HG03103 (cell line): ENCODE measurements around the gene NUAK2.
"Not testable (repeated sequence)": the region's sequence is repeated elsewhere in the genome, so short reads cannot be mapped to it uniquely, and the experiment has no call there.

Experiments used
- ATAC-seq: cut with Tn5 transposase; IDR thresholded peaks from one replicate; pipeline ENCODE4 v1.9.1; 2021; ENCODE audit warnings: low read depth; ENCODE audit not compliant: unreplicated experiment

The NUAK2 gene

DNA sequence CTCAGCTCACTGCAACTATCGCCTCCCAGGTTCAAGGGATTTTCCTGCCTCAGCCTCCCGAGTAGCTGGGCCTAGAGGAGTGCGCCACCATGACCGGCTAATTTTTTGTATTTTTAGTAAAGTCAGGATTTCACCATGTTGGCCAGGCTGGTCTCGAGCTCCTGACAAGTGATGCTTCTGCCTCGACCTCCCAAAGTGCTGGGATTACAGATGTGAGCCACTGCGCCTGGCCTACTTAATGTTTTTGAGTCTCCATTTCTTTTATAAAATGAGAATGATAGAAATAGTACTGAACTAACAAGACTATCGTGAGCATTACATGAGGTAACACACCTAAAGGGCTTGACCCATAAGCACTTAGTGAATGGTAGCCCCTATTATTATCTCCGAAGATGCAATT is 21.4 kb downstream of the NUAK2 start:
- no peak for ATAC-seq

DNA sequence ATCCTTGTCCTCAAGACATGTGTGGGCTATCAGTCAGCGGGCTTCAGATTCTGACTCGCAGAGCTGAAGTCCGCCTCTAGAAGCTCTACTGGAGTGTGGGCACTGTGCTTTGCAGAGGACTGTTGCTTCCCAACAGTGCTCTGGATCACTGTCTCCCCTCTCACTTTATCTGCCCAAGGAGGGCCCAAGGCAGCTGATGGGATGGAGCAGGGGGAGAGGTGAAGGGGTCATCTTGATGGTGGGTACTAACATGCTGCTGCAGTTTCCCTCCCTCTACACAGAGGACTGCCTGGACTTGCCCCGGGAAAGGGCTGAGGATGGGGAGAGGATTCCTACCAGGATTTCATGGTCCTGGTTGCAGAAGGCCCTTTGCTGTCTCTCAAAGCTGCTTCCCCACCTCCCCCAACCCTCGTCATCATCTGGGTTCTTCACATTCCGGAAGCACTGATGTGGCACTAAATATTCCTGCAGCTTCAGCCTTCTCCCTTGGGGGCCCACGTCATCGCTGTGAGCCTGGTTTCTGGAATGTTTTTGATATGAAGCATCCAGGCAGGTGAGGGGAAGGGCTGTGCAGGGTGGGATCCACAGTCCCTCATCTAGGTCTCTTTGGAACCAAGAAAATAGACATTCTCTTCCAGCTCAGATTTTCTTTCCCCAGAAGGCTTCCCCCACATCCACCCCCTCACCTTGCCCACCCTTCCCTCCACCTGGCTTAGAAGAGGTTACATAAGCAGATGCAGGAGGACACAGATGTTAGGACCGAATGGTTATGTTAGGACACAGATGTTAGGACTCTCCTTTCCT is 23.2 kb downstream of the NUAK2 start:
- ATAC-seq = no peak

GRCh38 chr1:205297546-205298177 is 23.9 kb downstream of the NUAK2 start:
- not testable (repeated sequence) for ATAC-seq

- no peak for ATAC-seq
These were observed 25.4 kb downstream of the NUAK2 start for GRCh38 chr1:205296154-205296553.

GRCh38 chr1:205294934-205295333 is 26.6 kb downstream of the NUAK2 start:
- ATAC-seq = no peak

GRCh38 chr1:205294175-205294917 is 27.2 kb downstream of the NUAK2 start:
- ATAC-seq = no peak

- ATAC-seq = no peak
These were observed 28.0 kb downstream of the NUAK2 start for GRCh38 chr1:205293350-205294074.

- ATAC-seq = no peak
These were observed 29.9 kb downstream of the NUAK2 start for GRCh38 chr1:205291596-205291995.

- peak; percentile 65 for ATAC-seq
These were observed 33.6 kb downstream of the NUAK2 start for GRCh38 chr1:205287767-205288559.

- ATAC-seq = no peak
These were observed 34.5 kb downstream of the NUAK2 start for GRCh38 chr1:205287076-205287475.

DNA sequence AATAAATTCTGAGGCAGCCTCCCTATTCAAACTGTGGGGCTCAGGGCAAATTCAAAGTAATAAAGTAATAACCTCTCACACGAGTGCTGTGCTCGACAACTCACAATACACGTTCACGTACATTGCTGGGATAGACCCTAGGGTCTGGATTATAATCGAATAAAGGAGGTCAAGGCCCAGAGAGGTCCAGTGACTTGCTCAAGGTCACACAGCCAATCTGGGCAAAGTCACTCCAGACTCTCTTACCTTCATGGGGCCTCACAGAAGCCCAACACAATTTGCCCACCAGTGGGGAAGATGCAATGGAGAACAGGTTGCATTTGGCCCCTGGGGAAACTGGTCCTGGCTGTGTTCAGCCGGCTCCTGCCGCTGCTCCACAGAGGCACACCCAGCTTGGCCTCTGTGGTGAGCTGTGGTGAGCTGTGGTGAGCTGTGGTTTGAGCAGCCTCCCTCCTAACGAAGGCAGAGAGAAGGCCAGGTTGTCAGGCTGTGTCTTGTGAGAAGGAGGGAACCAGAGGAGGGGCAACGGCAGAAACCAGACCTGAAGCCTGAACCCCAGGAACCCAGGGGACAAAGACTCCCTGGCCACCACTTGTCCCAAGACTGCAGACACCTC is 35.1 kb downstream of the NUAK2 start:
- no peak for ATAC-seq

DNA sequence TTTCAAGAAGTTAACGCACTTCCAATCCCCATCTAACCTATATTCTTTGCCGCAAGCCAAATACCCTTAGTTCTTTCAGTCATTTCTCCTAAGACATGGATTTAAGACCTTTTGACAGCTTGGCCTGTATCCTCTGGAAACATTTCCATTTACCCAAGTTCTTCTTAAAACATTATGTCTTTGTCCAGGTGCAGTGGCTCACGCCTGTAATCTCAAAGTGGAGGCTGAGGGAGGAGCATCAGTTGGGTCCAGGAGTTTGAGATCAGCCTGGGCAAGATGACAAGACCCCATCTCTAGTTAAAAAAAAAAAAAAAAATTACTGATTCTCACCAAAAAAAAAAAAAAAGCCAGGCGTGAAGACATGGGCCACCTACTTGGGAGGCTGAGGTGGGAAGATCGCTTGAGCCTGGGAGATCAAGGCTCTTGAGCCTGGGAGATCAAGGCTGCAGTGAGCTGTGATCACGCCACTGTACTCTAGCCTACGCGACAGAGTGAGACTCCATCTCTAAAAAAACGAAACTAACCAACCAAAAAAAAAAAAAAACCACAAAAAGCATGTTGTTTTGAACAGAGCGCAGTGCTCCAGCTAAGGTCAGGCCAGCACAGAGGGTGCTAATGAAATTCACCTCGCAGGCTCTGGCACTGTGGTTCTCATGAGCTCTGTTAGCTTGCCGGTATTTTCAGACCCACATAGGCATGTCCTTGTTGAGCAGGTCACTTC is 36.0 kb downstream of the NUAK2 start:
- no peak for ATAC-seq

DNA sequence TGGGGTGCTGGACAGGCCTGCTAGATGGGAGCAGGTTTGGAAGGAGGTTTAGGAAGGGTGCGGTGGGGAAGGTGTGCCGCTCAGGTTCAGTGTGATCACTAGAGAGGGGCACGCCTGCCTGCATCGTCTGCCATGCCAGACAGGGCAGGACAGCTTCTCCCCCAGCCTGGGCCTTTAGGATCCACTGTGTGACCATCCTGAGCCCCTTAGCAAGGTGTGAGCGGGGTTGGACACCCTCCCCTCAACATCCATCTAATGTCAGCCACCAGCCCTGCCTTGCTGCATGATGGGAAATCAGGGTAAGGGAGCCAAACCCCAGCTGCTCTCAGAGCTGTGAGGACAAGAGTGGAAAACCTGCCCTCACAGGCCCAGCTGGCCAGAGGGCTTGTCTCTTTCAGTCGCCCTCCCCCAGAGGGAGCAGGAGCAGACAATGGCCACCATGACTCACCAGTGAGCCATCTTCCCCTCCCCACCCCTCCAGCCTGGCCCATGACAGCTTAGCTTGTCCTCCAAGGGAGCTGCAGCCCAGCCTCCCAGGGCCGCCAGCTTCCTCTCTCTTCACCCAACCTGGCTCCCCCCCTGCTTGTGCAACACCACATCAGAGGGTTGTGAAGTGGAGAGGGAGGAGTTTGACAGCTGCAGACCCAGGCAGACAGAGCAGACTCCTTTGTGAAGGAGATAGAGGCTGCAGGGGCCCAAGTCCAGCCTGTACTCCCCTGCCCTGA is 37.0 kb downstream of the NUAK2 start:
- no peak for ATAC-seq

DNA sequence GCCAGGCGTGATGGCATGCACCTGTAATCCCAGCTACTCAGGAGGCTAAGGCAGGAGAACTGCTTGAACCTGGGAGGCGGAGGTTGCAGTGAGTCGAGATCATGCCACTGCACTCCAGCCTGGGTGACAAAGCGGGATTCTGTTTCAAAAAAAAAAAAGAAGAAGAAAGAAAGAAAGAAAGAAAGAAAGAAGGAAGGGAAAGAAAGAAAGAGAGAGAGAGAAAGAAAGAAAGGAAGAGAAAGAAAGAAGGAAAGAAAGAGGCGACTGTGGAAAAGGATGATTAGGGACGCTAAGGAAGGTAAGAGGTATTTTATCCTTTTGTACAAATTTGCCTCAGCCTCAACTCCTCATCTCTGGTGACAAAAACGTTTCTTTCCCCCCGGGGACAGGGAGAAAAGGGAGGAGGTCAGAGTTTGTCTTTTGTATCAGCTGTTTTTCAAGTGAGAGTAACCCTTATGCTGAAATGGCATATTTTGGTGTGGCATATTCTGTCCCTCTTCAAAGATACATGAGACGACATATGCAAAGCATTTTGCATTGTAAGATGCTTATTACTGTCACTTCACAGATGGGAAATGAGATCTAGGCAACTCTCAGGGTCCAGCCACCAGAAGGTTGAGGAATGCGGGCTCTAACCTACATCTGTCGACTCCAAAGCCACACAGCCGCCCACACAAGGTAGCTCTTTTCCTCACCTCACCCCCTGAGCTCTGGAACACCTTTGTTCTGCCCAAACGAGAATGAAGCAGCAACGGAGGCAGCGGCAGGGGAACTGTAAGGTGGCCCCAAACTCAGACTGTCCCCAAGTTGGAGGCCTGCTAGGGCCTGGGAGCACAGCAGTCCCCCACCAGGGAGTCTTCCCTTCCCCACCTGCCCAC is 38.0 kb downstream of the NUAK2 start:
- ATAC-seq = no peak

GRCh38 chr1:205280666-205281395 is 40.7 kb downstream of the NUAK2 start:
- ATAC-seq = not testable (repeated sequence)

DNA sequence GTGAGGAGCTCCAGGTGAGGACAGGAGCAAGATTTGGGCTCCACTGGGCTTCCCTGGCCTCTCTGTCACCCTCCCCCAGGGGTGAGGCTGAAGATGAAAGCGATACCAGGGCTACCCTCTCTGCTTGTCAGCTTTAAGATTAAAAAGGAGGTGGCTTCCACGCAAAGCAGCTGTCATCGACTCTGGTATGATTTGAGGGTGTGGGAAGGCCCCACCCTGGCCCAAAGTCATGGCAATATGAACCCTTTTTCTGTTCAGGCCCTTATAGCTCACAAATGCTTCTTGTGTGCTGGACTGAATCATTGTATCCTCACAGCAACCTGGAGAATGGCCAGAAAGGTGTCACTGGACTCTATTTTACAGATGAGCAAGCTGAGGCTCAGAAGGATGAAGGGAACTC is 41.6 kb downstream of the NUAK2 start:
- ATAC-seq = no peak

DNA sequence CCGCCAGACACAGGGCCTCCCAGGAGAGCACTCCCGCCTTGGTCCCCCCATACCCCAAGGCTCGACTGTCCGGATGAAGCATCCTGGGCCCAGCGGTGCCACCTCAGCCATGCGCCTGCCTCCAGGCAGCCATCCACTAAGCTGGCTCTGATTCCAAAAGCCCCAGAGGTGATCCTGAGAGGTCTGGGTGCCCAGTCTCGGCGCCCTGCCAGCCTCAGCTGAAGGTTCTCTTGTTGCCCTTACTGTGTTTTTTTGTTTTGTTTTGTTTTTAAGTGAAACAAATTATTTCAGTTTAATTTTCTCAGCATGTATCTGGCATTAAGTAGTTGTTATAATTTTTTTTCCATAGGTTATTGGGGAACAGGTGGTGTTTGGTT is 44.9 kb downstream of the NUAK2 start:
- no peak for ATAC-seq
